DMS79 treated with DMSO at 0.1 percent for 48 hours (cell line): Measurements from ENCODE around the gene COQ8A.
"Not testable (repeated sequence)": the region's sequence is repeated elsewhere in the genome, so short reads cannot be mapped to it uniquely, and the experiment has no call there.

ENCODE experiments used
- DNase-seq: peaks from one replicate; lab custom pipeline; 2025; lab: John Stamatoyannopoulos, UW

Gene COQ8A

DNA sequence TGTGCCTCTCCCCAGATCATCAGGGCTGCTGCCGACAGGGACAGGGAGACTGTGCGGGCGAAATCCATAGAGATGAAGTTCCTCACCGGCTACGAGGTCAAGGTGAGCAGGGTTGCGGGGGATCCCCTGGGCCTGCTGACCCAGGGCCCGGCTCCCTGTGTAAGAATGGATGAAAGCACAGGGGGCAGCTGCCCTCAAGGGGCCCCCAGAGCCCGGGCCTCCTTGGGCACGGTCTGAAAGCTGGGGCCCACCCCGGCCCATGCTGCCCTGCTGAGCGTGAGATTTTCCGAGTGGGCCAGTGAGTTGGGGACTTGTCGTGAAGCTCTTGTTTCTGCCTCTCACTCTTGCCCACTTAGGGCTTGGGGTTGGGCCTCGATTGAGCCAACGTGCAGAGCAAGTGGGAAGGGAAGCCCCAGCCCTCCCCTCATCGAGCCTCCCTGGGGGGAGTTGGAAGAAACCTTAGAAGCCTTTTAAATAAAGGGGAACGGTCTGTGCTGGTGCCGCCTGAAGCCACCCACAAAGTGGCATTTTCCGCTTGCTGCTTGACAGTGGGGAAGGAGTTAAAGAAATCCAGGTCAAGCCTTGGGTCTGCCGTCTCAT is 45.2 kb downstream of the COQ8A start:
- DNase-seq, result no peak

DNA sequence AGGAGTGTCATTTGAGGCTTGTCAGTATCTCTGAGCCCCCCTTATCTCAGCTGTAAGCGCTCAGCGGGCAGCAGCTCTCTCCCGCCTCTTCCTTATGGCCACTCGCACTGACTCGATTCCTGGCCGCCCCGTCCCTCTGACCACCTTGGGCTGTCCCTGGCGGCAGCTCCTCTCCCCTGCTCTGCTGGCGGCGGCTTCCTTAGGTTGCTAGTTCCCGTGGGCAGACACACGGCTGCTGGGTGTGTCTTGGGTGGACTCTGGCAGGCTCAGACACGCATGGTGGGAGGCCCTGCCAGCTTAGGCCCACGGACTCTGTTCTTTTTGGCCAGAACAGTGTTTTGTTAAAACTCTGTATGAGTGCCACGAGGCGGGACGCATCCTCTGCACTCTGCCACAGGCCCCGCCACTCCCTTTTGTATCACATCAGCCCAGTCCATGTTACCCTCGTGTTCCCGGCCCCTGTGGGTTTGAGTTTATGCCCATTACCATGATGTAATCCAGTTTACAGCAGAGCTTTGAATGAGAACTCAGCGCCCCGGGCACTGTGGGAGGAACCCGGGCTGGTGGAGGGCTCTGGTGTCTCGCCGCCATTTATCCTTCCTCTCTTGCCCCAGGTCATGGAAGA is 45.9 kb downstream of the COQ8A start:
- DNase-seq, result no peak

DNA sequence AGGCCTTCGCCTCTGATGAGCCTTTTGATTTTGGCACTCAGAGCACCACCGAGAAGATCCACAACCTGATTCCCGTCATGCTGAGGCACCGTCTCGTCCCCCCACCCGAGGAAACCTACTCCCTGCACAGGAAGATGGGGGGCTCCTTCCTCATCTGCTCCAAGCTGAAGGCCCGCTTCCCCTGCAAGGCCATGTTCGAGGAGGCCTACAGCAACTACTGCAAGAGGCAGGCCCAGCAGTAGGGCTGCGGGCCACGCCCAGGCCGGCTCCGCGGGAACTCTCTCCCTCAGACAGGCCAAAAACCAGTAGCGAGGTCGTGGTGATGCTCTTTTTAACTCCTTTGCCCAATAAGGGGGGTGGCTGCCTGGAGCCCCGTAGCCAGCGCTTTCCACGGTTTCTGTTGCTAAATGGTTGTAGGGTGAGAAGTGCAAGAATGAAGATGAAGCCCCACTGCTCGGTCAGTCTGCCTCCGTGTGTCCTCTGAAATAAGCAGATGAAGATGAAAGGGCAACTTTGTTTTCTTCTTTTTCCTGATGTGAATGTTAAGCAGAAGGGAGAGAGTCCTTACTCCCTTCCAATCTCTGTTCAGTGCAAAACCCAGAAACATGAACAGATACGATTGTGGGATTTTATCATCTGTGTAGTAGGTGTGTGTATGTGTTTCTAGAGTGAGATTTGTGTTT is 46.5 kb downstream of the COQ8A start:
- no peak for DNase-seq

DNA sequence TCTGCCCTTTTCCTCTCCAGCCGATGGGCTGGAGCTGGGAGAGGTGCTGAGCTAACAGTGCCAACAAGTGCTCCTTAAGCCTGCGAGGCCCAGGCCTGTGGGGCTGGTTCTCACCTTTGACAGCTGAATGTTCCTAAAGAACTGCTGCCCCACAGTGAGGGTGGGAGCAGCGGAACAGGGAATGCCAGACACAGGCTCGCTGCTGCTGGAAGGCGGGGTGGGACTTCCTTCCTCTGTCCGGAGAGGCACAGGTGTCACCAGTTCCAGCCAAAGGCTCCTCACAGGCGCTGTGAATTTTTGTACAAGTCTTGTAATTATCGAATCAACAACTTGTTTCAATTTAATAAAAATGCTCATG is 47.1 kb downstream of the COQ8A start:
- DNase-seq, result no peak

DNA sequence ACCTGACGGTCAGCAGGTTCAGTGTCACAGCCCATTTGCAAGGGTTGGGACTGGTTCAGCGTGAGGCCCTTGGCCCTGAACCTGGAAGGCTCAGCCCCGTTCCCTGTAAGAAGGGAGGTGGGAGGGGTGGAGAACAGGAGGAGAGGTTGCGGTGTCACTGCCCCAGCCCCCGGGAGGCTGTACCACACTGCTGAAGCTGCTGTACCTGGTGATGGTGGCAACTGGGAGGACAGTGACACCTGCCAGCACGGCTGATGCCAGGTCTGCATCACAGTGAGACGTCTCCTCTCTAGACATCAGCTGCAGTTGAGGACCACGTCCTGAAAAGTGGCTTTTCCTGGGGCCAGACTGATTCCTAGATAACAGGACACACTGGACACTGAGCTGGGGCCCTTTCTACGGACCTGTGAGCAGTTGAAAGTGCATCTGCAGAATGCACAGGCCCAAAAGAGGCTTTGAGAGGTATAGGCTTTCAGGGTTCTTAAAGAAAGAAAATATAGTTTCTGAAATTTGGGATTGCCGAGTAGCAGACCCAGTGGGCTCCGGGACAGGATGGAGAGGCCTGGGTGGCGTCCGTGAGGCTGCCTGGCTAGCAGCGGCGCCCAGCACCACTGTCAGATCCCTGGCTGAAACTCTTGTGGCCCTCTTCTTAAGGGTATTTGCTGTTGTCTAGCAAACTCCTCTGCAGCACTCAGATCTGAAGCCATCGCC is 47.7 kb downstream of the COQ8A start:
- no peak for DNase-seq

DNA sequence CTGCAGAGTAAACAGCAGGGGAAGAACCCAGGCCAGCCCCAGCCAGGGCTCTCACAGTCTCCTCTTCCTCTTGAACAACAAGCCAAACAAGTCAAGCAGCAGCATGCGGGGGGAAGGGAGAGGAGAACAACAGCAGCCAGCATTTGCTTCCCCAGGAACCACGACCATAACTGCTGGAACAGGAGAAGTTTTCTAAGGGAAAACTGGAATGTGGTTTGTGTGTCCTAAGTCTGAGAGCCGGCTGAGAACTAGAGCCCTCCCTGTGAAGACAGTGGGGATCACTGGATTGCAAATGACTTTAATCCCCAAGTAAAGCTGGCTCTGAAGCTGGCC is 48.2 kb downstream of the COQ8A start:
- DNase-seq, result no peak

DNA sequence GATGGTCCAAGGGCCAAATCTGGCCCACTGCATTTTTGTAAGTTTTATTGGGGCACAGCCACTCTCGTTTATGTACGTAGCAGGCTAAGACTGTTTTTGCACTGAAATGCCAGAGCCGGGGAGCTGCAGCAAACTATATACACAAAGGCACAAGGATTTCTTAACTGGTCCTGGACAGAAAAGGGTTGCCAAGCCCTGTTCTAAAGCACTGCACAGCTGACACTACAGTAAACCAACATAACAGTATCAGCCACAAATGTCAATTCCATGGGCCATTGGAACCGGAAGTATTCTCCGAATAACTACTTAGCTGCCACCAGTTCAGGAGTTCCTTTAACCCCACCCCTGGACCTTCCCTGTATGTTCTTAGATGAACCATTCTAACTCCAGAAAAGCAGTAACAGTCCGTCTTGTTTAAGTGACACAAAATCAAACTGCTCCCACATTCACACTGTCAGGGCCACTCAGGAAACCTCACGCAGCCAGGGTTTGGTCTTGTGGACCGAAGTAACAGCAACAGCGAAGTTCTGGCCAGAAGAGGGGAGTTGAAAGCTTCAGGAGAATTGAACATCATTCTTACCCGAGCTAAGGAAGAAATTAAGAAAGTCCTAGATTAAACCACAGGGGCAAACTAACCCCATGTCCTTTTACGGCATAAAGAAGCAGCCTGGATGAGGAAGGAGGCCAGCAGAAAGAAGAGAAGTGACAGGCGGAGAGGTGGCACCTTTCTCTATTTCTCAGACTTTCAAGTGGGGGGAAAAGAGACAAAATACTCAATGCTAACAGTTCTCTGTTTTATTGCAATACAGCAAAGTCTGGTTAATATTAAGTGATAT is 49.2 kb downstream of the COQ8A start:
- no peak for DNase-seq

DNA sequence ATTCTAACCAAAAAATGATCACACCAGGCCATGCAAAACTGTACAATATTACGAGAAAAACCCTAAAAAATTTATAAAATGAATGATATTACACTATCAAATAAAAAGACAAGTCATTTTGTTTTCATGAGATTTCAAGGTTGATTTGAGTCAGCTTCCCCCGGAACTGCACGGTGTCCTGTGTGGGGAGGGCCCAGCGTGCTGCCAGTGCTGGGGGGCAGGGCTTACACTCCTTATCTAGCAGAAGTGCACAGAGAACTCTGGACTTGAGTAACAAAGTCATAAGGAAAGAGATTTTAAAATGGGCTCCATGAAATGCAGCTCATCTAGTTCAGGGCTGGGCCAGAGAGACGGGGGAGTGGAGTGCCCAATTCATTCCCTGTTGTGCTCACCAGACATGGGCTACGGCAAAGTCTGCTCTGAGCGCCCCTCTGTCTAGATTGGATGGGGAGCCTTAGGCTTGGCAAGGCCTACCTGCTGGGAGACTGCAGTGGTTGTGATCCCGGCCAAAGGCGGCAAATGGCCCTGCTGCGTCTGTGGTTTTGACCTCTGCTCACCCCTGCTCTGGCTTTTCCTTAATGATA is 50.1 kb downstream of the COQ8A start:
- no peak for DNase-seq

DNA sequence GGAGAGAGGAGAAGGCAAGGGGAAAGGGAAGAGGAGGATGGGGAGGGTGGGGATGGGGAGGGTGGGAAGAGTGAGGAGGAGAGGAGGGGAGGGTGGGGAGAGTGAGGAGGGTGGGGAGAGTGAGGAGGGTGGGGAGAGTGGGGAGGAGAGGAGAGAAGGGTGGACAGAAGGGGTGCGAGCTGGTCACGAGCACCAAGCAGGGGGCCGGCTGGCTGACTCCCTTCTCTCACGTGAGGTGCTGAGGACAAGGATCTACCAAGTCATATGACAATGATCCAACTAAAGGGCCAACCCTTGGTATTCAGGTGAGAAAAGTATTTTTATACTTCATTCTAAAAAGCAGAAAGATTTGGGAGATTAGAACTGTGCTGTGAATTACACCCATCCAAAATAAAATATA is 51.8 kb downstream of the COQ8A start:
- DNase-seq, result no peak

DNA sequence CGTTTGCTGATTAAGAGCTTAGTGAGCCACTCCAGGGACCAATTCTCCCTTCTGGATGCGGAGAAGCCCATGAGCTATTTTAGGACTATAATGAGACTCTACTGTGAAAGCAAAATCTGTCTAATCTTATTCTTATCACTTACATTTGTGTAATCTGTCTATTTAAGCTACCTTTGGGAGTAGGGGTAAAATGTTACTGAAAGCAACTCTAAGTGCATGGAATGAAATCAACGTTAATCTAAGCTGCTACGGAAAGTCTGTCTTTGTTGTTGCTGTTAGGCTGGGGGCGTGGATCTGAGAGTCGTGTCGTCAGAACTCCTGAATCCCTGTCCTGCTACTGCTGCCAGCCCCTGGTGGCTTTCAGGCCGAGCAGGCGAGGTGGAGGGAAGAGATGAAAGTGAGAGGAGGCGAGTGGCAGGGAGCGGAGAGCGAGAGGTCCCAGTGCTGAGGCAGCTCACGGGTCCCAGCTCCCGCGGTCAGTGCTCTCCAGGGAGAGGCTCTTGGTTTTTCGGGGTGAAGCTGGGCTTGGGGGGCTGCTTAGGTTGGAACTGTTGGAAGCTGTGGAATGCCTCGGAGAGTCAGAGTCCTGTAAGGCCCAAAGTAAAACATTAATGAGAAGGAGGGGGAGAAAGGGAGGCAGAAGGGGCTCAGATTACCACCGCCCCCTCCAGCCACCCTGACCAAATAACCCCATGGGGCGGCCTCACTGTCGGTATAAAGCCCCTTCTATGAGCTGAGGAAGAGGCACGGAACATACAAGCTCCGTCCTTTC is 53.9 kb downstream of the COQ8A start:
- DNase-seq, result no peak

DNA sequence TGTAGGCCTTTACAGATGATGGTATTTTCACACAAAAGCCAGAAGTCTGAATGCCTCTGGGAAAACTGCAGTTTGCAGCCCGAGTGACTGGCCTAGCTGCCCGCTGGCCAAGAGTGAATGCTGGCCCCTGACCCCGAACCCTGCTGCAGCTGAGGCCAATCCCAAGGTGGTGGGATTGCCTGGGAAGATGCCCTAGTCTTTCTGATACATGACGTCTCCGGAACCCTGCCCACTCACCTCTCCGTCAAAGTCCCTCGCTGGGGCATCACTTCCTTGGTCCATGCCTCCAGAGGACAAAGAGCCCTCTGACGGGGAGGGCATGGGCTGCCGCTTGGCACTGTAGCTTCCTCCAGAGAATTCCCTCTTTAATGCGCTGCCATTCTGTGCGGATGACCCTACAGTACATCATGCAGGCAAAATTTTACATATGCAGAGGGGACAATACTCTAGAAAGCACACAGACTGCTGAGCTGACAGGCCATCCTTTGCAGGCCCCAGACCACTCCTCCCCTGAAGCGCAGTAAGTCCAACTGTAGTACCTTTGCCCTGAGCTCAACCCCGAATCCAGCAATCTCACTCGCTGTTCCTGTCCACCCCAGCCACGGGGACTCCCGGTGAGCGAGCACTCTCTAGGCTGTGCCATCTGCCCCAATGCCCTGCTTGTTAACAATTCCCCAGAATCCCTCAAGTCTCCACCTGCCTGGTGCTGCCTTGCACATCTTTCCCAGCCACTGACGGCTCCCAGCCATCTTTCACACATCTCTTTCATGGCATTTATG is 54.7 kb downstream of the COQ8A start:
- no peak for DNase-seq

DNA sequence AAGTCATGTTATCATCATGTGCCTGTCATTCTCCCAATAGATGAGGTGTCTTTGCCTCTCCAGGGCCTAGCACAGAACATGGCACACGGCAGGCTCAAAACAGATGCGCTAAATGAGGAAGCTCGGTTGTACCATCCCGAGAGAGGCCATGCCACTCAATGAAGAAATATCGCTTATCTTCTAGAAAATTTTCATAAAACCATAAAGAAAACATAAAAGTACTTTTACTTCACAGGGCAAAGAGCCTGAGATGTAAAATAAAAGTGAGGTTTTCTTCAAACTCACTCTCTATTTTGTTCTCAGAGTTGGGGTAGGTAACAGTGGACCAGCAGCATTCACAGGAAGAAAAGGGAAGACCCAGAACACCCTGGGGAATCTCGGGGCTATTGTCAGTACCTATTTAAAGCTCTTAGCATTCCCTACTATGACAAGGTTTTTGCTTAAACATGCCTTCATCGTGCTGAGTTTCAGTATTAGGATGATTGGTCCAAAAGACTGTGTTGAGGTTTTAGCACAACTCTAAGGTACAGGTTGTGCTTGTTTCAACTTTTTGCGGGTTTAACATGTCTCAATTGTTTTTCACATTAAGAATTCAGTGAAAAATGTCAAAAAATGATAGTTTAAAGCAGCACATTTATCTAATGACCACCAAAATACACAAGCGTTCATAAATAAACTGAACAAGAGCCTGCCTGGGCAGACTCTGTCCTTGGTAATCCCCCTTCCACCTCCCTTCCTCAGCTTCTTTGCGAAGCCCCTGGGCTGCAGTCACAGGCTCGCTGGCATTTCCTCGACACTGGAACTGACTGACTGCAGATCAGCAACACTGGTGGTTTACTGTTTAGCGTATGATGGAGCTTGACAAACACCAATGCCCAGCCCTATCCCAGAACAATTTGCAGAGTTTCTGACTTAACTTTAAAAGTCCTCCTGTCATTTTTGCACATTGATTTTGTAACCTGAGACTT is 55.6 kb downstream of the COQ8A start:
- DNase-seq, result no peak

DNA sequence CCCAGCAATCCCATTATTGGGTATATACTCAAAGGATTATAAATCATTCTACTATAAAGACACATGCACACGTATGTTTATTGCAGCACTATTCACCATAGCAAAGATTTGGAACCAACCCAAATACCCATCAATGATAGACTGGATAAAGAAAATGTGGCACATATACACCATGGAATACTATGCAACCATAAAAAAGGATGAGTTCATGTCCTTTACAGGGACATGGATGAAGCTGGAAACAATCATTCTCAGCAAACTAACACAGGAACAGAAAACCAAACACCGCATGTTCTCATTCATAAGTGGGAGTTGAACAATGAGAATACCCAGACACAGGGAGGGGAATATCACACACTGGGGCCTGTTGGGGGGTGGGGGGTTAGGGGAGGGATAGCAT is 59.5 kb downstream of the COQ8A start:
- DNase-seq, result not testable (repeated sequence)

DNA sequence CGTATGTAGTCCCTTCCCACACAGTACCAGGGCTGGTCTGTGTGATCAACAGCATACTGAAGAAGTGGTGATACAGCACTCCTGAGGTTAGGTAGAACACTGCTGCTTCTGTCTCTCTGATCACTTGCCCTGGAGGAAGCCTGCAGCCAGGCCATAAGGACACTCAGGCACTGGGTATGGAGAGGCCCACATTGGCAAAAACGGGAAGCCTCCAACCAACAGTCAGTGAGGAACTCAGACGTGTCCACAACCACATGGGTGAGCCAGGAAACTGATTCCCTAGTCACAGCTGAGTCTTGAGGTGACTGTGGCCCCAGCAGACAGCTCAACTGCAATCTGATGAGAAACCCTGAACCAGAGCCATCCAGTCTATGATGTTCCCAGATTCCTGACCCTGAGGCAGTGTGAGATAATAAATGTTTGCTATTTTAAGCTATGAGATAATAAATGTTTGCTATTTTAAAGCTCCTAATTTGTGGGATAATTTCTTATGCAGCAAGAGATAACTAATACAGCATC is 62.5 kb downstream of the COQ8A start:
- DNase-seq, result no peak

DNA sequence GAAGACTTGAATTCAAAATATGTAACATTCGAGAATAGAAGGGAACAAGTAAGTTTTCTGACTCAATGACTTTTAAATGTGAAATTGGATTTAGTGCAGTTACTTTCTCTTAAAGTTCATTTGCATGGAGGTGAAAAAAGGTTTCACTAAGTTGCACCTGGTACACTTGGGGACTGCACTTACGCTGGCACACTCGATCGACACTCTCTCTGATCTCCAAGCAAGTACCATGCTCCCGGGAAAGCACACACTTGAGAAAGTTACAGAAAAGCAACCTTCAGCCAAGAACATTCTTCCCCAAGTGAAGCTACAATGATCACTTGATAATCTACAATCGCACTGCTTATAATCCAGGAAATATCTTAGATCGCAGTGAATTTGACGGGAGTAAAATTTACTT is 63.1 kb downstream of the COQ8A start:
- no peak for DNase-seq

DNA sequence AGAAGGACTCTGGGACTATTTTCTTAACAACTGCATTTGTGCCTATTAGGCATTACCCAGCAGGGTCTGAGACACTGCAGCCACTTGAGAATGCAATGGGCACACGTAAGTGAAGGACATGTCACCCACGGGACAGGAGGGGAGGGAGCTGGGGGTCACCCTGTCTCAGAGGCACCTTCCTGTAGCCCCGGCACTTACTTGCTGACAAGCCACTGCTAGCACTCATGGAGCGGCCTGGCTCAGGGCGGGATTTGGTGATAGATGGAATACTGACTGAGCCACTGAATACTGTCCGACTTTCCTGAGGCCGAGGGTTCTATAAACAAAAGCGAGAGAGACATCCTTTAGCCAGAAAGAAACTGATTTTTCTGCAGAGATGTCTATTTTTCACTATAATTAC is 64.7 kb downstream of the COQ8A start:
- DNase-seq, result no peak

DNA sequence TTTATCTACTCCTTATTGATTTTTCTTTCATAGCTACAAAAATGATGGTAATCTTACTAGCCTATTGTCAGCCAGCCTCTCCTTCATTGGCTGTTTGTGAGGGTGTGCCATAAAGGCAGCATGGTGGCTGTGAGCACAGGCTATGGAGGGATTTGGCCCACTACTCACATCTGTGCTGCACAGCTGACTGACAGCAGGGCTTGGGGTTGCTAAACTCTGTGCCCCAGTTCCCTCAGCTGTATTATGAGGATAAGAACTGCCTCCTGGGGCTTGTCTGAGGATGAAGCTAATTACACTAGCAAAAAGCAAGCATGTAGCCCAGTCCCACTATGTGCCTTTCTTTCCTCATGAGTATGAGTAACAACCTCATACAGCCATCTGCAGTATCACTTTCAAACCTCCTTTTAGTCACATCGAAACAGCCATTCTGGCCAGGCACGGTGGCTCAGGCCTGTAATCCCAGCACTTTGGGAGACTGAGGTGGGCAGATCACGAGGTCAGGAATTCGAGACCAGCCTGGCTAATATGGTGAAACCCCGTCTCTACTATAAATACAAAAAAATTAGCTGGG is 66.2 kb downstream of the COQ8A start:
- DNase-seq, result no peak

DNA sequence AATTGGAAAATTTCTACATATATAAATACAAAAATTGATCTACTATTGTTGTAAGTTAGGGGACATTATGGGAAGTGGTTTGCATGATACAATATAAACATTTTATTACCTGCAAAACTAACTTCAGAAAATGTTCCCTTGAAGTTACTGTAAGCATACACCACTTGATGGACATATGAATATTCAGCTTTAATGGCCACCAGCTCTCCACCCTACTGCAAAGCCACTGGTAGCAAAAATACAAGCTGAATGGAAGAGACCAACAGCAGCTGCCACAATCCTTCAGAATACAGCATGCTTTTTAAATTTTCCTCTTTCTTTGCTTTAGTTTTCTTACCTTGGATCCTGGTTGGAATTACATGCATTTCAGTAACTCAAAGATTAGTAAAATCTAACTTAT is 69.8 kb downstream of the COQ8A start:
- DNase-seq, result no peak

DNA sequence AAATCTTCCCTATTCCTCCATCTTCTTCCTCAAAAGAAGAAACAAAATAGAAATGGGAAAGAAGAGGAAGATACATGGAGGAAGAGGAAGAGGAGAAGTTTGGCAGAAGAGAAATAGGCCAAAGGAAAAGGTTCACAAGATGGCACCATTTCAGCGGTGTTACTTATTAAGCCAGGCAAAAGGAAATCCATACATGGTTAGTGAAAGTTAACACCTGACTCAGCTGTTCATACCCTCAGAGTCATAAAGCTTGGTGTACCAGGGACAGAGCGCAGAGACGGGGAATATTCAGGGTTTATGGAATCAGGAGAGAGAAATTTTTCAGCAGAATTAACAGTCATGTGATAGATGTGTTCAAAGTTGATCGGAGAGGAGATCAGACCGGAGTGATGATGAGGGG is 70.6 kb downstream of the COQ8A start:
- no peak for DNase-seq
